ENCODE measurements around the gene VWA1.
"Not testable (repeated sequence)": the region's sequence is repeated elsewhere in the genome, so short reads cannot be mapped to it uniquely, and the experiment has no call there.

Gene VWA1

DNA sequence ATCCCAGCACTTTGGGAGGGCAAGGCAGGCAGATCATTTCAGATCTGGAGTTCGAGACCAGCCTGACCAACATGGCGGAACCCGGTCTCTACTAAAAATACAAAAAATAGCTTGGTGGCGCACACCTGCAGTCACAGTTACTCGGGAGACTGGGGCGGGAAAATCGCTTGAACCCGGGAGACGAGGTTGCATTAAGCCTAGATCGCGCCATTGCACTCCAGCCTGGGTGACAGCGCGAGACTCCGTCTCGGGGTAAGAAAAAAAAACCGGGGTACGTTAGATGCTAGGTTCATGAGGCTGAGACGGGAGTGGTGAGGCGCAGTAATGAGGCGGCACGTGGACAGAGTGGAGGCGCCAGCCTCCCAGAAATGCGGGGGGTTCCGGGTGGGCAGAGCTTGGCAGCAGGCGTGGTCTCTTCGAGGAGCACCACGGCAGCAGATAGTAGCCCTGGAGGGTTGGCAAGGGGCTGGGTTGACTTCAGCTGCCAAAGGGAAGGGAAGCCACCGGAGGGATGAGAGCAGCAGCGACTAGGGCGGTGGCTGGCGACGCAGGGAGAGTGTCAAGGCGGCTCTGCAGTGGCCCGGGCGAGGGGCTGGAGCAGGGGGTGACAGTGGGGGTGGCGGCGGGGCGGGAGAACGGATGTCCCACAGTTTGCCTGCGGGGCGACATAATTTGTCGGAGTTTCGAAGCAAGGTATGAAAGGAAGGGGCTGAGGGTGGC, 29.2 kb upstream of the VWA1 start:
- no peak for DNase-seq

DNA sequence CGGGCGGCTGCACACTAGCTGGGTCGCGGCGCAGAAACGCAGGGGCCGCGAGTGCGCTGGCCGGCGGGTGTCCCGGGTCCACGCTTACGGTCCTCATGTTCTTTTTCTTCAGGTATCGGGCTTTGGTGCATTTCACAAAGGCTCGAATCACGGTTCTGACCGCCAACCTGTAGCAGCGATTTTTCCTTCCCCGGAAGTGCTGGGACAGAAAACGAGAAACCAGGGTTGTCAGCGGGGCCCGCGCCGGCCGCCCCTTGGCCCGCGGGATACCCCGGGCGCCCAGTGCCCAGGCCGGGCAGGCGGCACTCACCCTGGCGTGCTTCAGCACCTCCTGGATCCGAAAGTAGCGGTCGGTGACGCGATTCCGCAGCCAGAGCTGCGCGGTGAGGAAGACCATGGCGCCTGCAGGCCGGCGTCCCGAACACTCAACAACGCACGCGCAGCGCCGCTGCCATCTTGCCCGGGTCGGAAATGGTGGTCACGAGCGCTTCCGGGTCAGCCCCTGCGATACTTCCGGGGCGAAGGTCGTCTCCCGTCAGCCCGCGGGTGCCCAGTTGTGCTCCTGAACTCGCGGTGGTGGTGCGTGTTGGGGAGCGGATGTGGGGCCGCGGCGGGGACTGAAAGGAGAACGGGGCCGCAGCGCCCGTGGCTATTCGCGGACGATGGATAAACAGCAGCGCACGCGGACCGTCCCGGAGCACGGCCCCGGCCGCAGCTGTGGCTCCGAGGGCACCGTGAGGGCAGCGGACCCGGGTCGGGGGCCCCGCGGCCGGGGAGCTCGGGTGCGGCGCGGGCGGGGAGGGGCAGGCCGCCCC, 28.5 kb upstream of the VWA1 start, which contains the start of gene MRPL20:
Gene MRPL20, minus strand, starts transcription at position 473 of the 815 bp plus-strand sequence. Its CDS starts 76 bp downstream, at position 397.
- DNase-seq = peak; percentile 78

DNA sequence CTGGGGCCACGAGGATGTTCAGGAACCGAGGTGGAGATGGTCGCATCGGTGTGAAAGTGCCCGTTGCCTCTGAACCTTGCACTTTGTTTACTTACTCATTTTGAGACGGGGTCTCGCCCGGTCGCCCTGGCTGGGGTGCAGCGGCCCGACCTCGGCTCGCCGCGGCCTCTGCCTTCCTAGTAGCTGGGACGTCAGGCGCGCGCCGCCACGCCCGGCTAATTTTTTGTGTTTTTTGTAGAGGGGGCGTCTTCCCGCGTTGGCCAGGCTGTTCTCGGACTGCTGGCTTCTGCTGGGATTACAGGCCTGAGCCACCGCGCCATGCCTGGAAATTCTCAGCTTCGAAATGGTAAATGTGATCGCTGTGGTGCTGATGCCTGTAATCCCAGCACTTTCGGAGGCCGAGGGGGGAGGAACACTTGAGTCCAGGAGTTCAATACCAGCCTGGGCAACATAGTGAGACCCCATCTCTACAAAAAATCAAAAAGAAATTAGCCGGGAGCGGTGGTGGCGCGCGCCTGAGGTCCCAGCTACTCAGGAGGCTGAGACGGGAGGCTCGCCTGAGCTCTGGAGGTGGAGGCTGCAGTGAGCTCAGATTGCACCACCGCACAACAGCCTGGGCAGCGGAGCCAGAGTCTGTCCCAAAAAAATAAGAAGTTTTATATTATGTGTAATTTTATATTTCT, 27.7 kb upstream of the VWA1 start:
- no peak for DNase-seq

DNA sequence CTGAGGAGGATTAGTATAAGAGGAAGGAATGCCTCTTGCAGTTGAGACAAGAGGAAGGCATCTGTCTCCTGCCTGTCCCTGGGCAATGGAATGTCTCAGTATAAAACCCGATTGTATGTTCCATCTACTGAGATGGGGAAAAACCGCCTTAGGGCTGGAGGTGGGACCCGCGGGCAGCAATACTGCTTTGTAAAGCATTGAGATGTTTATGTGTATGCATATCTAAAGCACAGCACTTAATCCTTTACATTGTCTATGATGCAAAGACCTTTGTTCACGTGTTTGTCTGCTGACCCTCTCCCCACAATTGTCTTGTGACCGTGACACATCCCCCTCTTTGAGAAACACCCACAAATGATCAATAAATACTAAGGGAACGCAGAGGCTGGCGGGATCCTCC, 25.3 kb upstream of the VWA1 start:
- DNase-seq = not testable (repeated sequence)

DNA sequence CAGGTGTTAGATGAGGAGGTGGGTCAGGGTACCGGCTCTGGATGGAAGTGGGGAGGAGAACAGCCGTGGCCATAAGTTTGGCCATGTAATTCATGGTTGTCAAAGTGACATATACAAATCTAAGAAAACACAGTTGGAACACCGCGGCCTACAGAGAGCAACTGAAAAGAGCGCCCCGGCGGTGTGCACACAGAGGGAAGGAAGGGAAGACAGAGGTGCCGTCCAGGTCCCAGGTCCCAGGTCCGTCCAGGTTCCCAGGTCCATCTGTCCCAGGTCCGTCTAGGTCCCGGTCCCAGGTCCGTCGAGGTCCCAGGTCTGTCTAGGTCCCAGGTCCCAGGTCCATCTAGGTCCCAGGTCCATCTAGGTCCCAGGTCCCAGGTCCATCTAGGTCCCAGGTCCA, 23.9 kb upstream of the VWA1 start:
- no peak for DNase-seq

DNA sequence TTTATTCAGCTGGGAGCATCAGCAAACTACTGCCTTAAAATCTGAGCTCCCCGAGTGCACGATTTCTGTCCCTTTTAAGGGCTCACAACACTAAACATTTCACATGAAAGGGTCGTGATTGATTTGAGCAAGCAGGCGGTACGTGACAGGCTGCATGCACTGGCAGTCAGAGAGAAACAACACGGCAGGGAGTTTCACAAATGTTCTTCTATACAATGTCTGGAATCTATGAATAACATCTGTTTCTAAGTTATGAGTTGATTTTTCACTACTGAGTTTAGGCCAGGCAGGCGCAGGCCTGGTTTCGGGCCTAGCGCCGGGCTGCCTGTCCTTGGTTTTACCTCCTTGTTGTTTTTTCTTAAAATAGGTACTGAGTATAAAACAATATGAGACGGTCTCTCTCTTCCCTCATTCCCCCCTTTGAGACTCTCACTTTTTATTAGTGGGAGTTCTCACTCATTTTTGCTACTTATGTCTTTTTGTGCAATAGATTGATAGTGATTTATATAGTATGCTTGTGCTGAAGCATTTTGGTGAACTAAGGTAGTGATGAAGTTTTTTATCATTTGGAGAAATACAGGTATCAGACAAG, 23.1 kb upstream of the VWA1 start:
- DNase-seq = not testable (repeated sequence)

DNA sequence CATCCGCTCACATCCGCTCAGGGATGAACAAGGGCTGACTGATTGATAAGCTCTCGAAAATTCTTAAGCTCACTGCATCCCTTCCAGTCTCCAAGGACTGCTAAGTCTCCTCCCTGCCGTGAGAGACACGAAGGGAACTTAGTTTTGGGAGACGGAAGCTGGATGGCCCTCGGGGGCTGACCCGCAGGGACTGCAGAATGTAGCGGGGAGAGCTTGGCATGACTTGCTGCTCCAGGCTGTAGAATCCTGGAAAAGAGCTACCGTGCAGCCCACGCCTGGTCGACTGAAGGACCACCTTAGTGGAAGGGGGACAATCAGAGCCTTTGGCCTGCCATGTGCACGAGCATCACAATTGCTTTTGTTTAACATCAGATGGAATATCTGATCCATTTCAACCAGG, 19.7 kb upstream of the VWA1 start:
- no peak for DNase-seq

DNA sequence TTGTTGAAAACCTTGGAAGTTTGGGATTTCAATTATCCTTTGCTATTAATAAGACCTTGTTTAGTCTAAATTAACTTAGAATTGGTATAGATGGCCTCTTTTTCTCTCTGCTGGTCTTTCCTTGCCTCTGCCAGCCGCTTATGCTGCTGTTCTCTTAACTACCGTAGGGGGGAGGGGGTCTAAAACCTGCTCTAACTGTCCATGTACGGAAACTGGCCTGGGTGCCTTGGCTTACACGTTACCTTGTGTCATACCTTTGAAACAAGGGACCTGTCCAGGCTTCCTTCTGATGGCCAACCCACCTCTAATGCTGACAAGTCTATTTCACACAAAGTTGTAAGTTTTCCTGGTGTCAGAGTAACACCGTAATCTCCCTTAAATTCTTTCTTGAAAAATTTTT, 18.1 kb upstream of the VWA1 start:
- DNase-seq = peak; percentile 33

DNA sequence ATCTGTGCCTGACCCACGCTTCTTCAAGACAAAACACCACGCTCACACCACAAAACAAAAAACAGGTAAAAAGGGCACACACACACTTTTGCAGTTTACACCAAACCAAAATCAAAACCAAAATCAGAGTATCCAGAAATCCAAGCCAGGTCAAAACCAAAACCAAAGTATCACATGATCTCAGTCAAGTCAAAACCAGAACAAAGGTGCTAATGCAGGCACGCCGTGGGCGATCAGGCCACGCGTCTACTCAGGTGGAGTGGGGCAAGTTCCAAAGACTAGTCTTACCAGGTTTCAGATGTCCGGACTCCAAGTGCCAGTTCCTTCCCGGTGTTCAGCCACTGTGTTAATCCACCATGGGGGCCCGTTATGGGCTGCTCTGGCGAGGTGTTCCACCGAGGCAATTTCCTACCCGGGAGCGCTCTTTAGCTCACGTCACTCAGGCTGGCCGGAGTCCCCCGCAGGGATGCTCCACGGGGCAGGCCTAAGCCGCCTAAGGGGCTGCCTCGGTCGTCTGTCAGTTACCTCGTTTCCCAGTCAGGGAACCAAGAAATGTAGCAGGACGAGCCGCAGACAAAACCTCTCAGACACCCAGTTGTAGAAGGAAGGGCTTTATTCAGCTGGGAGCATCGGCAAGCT, 17.5 kb upstream of the VWA1 start:
- not testable (repeated sequence) for DNase-seq

DNA sequence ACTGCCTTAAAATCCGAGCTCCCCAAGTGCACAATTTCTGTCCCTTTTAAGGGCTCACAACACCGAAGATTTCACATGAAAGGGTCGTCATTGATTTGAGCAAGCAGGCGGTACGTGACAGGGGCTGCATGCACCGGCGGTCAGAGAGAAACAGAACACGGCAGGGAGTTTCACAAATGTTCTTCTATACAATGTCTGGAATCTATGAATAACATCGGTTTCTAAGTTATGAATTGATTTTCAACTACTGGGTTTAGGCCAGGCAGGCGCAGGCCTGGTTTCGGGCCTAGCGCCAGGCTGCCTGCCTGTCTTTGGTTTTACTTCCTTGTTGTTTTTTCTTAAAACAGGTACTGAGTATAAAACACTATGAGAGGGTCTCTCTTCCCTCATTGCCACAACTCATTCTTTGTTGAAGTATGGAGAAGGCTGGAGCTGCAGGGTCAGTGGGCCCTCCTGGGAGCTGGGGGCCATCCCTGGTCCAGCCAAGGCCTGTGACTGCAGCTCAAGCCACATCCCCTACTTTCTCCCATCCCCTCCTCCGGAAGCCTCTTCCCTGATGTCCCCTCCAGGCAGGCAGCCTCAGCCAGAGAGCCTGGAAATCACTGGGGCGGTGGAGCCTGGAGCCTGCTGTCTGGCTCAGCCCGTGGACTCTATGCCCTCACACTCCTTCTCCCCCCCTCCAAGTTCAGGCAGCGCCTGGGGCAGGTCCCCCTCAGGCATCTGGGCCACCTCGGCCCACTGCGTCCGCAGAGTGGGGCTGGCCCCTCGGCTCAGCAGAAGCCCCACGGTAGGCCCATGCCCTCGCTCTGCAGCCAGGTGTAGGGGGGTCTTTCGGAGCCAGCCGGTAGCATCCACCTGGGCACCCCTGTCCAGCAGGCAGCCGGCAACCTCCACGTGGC, 16.8 kb upstream of the VWA1 start:
- no peak for DNase-seq

DNA sequence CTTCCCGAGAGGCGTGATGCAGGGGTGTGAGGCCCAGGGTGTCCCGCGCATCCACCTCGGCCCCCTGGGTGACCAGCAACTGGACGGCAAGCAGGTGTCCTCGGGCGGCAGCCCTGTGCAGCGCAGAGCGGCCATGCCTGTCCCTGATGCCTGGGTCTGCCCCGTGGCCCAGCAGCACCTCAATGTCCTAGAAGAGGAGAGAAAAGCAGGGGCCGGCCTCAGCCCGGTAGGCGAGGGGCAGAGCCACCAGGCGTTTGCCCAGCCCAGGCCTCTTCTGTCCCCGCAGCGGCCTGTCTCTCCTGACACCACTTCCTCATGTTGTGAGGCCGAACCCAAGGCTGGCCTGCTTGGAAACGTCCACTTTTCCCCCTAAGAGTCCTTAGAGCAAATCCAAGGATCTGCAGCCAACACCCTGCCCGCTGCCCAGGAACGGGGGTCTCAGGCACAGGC, 16.1 kb upstream of the VWA1 start:
- no peak for DNase-seq

DNA sequence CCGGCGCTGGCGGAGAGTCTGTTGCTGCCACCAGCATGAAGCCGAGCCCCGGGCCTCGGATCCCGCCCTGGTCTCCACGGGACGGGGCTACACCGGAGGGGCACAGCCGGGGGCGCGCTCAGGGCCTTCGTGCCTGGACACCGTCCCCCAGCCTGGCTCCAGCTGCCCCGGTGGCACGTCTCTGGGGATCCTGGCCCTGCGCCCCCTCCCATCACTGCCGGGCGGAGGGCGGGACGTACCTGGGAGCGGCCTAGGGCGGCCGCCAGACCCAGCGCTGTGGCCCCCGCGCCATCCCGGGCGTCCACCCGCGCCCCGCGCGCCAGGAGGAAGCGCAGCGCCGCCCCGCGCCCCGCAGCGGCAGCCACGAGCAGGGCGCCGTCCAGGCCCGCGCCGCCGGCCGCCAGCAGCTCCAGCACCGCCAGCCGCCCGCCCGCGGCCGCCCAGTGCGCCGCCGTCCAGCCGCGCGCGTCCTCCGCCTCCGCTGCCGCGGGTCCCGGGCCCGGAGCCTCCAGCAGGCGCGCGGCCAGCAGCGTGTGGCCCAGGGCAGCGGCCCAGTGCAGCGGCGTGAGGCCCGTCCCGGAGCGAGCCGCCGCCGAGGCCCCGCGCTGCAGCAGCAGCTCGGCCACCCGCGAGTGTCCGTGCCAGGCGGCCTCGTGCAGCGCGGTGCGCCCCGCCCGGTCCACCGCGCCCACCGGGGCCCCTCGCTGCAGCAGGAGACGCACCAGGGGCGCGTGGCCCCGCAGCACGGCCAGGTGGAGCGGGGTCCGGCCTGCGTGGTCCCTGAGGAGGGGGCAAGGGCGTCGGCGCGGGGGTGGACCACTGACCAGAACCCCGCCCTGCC, 15.5 kb upstream of the VWA1 start:
- no peak for DNase-seq

DNA sequence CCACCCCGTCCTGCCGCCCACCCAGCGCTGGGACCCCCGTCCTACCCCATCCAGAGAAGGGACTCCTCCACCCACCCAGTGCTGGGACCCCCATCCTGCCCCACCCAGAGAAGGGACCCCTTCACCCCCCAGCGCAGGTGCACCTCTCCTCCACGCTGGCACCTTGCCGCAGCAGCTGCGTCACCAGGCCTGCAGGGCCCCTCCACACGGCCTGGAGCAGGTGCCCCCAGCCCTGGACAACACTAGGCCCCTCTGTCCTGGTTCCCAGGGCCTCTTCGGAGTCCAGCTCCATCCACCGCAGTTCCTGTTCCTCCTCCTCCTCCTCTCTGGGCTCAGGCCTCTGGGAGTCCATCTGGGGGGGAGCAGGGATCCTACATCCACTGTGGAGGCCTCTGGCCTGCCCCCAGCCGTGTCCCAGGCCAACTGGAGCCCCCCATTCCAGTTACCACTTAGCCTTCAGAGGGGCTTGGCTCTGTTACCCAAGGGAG, 14.8 kb upstream of the VWA1 start:
- no peak for DNase-seq

DNA sequence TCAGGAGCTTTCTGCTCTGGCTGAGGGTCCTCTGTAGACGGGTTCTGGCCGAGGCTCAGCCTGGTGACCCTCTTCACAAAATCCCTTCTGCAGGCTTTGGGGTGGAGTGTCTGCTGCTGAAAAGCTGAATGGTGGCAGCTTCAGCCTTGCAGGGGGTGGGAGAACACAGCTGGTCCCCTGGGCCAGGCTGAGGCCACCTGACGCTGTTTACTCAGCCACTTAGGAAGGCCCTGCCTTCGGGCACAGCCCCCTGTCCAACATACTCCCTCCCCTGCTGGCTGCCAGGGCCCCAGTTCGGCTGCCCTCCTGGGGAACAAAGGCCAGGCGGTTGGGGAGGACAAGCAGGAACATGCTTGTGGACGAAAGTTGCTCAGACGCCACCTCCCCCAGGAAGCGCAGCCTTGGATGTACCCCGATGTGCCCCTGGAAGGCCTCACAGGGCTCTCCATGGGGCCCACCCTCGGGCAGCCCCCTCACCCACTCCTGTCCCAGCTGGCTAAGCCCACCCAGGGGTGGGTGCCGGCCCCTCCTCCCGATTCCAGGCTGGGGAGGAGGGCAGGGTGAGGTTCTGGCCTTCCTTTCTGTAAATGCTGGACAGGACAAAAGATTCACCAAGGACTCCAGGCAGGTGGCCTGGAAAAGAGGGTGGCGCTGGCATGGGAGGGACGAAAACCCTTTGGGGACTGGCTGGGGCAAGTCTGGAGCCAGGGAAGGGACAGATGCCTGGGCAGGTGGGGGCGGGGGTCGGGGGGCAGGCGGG, 14.2 kb upstream of the VWA1 start, which contains the start of gene ANKRD65:
Gene ANKRD65, minus strand, starts transcription at position 130 of the 760 bp plus-strand sequence. CDS start 271 bp downstream, outside the sequence.
- peak; percentile 64 for DNase-seq

DNA sequence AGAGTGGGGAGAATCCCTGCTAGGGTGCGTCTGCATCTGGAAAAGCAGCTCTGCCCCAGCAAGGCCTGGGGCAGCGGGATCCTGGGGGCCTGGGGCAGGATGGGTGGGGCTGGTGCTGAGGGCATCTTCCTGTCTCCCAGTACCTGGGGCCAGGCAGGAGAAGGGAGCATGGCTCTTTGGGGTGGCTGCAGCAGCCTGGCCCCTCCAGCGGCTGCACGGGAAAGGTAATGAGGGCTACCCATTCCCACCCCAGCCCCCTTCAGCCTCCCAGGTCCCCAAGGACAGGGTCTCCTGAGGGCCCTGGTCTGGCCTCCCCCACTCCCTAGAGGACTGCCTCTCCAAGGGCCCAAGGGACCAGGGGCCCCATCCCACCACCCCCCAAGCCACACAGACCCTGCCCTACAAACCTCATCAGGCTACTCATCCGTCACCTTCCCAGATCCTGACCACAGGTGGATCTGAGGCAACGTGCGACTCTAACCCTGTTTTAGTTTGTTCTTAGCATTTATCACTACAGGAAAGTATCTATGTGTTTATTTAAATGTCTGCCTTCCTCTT, 13.5 kb upstream of the VWA1 start:
- DNase-seq = no peak

DNA sequence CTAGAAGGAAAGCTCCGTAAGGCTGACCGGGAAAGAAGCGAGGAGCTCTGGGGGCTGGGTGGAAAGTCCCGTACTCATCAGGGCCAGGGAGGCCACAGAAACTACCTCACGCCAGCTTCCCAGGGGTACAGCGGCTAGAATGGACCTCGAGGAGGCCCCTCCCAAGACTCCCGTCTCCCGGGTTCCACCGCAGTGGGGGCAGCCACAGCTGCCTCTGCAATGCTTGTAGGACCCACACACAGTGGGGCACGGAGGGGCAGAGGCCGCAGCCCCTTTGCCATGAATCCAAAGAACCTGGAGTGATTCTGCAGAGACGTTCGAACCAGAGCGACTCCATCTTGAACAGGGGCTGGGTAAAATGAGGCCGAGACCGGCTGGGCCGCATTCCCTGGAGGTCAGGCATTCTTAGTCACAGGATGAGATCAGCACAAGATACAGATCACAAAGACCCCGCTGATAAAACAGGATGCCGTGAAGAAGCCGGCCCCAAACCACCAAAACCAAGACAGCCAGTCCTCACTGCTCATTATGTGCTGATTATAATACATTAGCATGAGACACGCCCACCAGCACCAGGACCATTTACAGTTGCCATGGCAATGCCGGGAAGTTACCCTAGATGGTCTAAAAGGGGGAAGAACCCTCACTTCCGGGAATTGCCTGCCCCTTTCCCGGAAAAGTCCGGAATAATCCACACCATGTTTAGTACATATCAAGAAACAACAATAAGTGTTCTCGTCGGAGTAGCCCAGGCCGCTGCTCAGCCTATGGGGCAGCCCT, 12.8 kb upstream of the VWA1 start:
- DNase-seq = no peak

DNA sequence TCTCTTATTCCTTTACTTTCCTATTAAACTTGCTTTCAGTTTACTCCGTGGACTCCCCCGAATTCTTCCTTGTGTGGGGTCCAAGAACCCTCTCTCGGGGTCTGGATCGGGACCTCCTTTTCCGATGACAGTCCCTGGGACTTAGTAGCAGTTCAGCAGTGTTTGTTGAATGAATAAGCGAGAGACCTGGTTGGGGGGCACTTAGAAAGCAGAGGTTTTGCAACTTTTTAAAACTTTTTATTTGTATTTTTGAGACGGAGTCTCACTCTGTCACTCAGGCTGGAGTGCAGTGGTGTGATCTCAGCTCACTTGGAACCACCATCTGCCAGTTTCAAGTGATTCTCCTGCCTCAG, 12.3 kb upstream of the VWA1 start:
- no peak for DNase-seq

DNA sequence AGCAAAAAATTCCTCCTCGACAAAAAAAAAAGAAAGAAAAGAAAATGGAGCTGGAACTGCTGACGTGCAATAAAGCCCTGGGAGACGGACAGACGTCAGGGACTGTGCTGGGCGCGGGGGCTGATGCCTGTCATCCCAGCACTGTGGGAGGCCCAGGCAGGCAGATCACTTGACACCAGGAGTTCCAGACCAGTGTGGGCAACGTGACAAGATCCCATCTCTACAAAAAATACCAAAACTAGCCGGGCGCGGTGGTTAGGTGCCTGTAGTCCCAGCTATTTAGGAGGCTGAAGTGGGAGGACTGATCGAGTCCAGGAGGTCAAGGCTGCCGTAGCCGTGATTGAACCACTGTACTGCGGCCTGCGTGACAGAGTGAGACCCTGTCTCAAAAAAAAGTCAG, 10.8 kb upstream of the VWA1 start:
- no peak for DNase-seq

DNA sequence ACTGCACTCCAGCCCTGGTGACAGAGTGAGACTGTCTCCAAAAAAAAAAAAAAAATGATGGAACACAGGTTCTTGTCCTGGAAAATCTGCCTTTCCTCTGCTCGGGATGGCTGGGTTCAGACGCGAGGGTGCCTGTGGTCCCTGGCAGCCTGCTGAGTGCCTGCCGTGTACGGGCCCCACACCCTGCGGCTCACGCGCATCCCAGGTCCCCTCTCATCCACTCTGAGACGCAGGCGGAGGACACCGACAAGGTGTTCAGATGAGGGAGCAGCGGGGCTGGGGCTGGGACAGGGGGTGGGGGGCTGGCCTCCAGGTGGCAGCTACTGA, 10.1 kb upstream of the VWA1 start:
- no peak for DNase-seq

All from NCI-H526 treated with DMSO at 0.1 percent for 48 hours (cell line).